HAP-1 (cell line): Measurements from ENCODE around the gene SMIM17.
"Not testable (repeated sequence)": the region's sequence is repeated elsewhere in the genome, so short reads cannot be mapped to it uniquely, and the experiment has no call there.

Source experiments
- DNase-seq, 2 experiments: peaks; one replicate each; pipeline ENCODE4 v3.0.0-alpha.2; 2016 to 2020; ENCODE audit warnings: low spot score in 2 of 2
- H3K27me3 ChIP-seq: fragments of 250-450 bp; sonication (Bioruptor Pico); 2 replicates; pipeline ENCODE4 v1.5.1; 2020; ENCODE audit warnings: low read depth, mild to moderate bottlenecking, moderate library complexity
- H3K36me3 ChIP-seq: fragments of 250-450 bp; sonication (Bioruptor Pico); replicated peaks from 2 replicates; pipeline ENCODE4 v1.5.1; 2020; ENCODE audit warnings: mild to moderate bottlenecking
- H3K4me1 ChIP-seq: fragments of 250-450 bp; sonication (Bioruptor Pico); 2 replicates; pipeline ENCODE4 v1.5.1; 2020; ENCODE audit warnings: mild to moderate bottlenecking
- H3K4me3 ChIP-seq: fragments of 250-450 bp; sonication (Bioruptor Pico); 2 replicates; pipeline ENCODE4 v1.5.1; 2020; ENCODE audit warnings: mild to moderate bottlenecking, moderate library complexity
- H3K9me3 ChIP-seq: fragments of 250-450 bp; sonication (Bioruptor Pico); 2 replicates; pipeline ENCODE4 v1.5.1; 2020; ENCODE audit warnings: mild to moderate bottlenecking, moderate library complexity
- in situ Hi-C: fragments of 300-500 bp; cut with MboI; formaldehyde crosslinking; loops from 3 replicates; pipeline ENCODE4 v1.14.3; 2020; ENCODE audit warnings: low sequenced_read_pairs, inconsistent platforms, mixed read lengths

The SMIM17 gene

GRCh38 chr19:56670401-56670960, 27.5 kb downstream of the SMIM17 start:
- no peak overlapping the region for H3K4me3 ChIP-seq
- H3K9me3 ChIP-seq, result no peaks in the 10 kb centered on the region
- H3K36me3 ChIP-seq, result no peaks in the 10 kb centered on the region
- H3K4me1 ChIP-seq, result no peaks in the 10 kb centered on the region
- in situ Hi-C loops, result no loop called here
- no peaks in the 10 kb centered on the region for H3K27me3 ChIP-seq
- no peak for DNase-seq

- Histone ChIP-seq H3K4me1 (no peaks in the 10 kb centered on the region), H3K4me3 (no peak overlapping the region), H3K36me3 (no peaks in the 10 kb centered on the region), H3K27me3 (no peaks in the 10 kb centered on the region), H3K9me3 (no peaks in the 10 kb centered on the region)
- in situ Hi-C loops, result no loop called here
- DNase-seq, result no peak
These were observed 28.1 kb downstream of the SMIM17 start for GRCh38 chr19:56670961-56671612.

- no peaks in the 10 kb centered on the region for H3K9me3 ChIP-seq
- H3K36me3 ChIP-seq, result no peaks in the 10 kb centered on the region
- in situ Hi-C loops, result no loop called here
- no peak within 1 kb of the TSS for H3K4me3 ChIP-seq
- H3K4me1 ChIP-seq, result no peaks in the 10 kb centered on the region
- no peak for DNase-seq
- no peaks in the 10 kb centered on the region for H3K27me3 ChIP-seq
These were observed 28.6 kb downstream of the SMIM17 start, which contains the start of gene ZNF835 for GRCh38 chr19:56671613-56671994. Gene ZNF835, minus strand, starts transcription at chr19:56671757. Its CDS starts 6,559 bp downstream, at chr19:56665198.

- H3K4me1 ChIP-seq, H3K4me3 ChIP-seq, in situ Hi-C loops, H3K27me3 ChIP-seq, H3K36me3 ChIP-seq, DNase-seq, H3K9me3 ChIP-seq: not testable (repeated sequence)
These were observed 29.7 kb downstream of the SMIM17 start for GRCh38 chr19:56672610-56673009.

GRCh38 chr19:56678205-56678604, 35.2 kb downstream of the SMIM17 start:
- DNase-seq, result no peak
- Histone ChIP-seq H3K4me1 (no peaks in the 10 kb centered on the region), H3K27me3 (no peaks in the 10 kb centered on the region), H3K36me3 (no peaks in the 10 kb centered on the region), H3K9me3 (no peaks in the 10 kb centered on the region), H3K4me3 (no peak overlapping the region)
- in situ Hi-C loops, result no loop called here

GRCh38 chr19:56681702-56682101, 38.7 kb downstream of the SMIM17 start:
- Histone ChIP-seq H3K9me3 (no peaks in the 10 kb centered on the region), H3K4me1 (no peaks in the 10 kb centered on the region), H3K4me3 (no peak overlapping the region), H3K27me3 (no peaks in the 10 kb centered on the region), H3K36me3 (no peaks in the 10 kb centered on the region)
- no peak for DNase-seq
- in situ Hi-C loops, result no loop called here

GRCh38 chr19:56683116-56683515, 40.2 kb downstream of the SMIM17 start:
- Histone ChIP-seq H3K4me1 (no peaks in the 10 kb centered on the region), H3K27me3 (no peaks in the 10 kb centered on the region), H3K4me3 (no peak overlapping the region), H3K36me3 (no peaks in the 10 kb centered on the region), H3K9me3 (no peaks in the 10 kb centered on the region)
- DNase-seq, result no peak
- in situ Hi-C loops, result no loop called here

- no peaks in the 10 kb centered on the region for H3K27me3 ChIP-seq
- no peak for DNase-seq
- in situ Hi-C loops, result no loop called here
- H3K4me3 ChIP-seq, result no peak overlapping the region
- H3K36me3 ChIP-seq, result no peaks in the 10 kb centered on the region
- H3K9me3 ChIP-seq, result peaks cover 2% of the 10 kb centered on the region; the same call in 1 of the 2 replicates
- no peaks in the 10 kb centered on the region for H3K4me1 ChIP-seq
These were observed 44.1 kb downstream of the SMIM17 start for GRCh38 chr19:56687031-56687430.

GRCh38 chr19:56689198-56689597, 46.2 kb downstream of the SMIM17 start:
- Histone ChIP-seq H3K9me3 (peaks cover 2% of the 10 kb centered on the region; the same call in 1 of the 2 replicates), H3K36me3 (no peaks in the 10 kb centered on the region), H3K4me3 (no peak overlapping the region), H3K27me3 (no peaks in the 10 kb centered on the region), H3K4me1 (no peaks in the 10 kb centered on the region)
- in situ Hi-C loops, result no loop called here
- no peak for DNase-seq

GRCh38 chr19:56690670-56691069, 47.7 kb downstream of the SMIM17 start:
- Histone ChIP-seq H3K4me3 (no peak overlapping the region), H3K27me3 (no peaks in the 10 kb centered on the region), H3K9me3 (peaks cover 2% of the 10 kb centered on the region; the same call in 1 of the 2 replicates), H3K36me3 (no peaks in the 10 kb centered on the region), H3K4me1 (no peaks in the 10 kb centered on the region)
- in situ Hi-C loops, result no loop called here
- DNase-seq, result no peak

- Histone ChIP-seq H3K4me1 (no peaks in the 10 kb centered on the region), H3K4me3 (no peak overlapping the region), H3K36me3 (no peaks in the 10 kb centered on the region), H3K27me3 (no peaks in the 10 kb centered on the region), H3K9me3 (peaks cover 2% of the 10 kb centered on the region; the same call in 1 of the 2 replicates)
- DNase-seq, result no peak
- in situ Hi-C loops, result no loop called here
These were observed 49.4 kb downstream of the SMIM17 start for GRCh38 chr19:56692206-56692895.

- H3K4me1 ChIP-seq, result no peaks in the 10 kb centered on the region
- no peaks in the 10 kb centered on the region for H3K27me3 ChIP-seq
- H3K9me3 ChIP-seq, result no peaks in the 10 kb centered on the region
- no peaks in the 10 kb centered on the region for H3K36me3 ChIP-seq
- no peak overlapping the region for H3K4me3 ChIP-seq
- DNase-seq, result no peak
- in situ Hi-C loops, result no loop called here
These were observed 56.6 kb downstream of the SMIM17 start for GRCh38 chr19:56699552-56699951.

GRCh38 chr19:56701895-56702294, 58.9 kb downstream of the SMIM17 start:
- in situ Hi-C loops, result no loop called here
- H3K27me3 ChIP-seq, result no peaks in the 10 kb centered on the region
- H3K9me3 ChIP-seq, result no peaks in the 10 kb centered on the region
- H3K36me3 ChIP-seq, result no peaks in the 10 kb centered on the region
- H3K4me3 ChIP-seq, result no peak overlapping the region
- no peak for DNase-seq
- H3K4me1 ChIP-seq, result no peaks in the 10 kb centered on the region

GRCh38 chr19:56705939-56706338, 63.0 kb downstream of the SMIM17 start:
- Histone ChIP-seq H3K27me3 (no peaks in the 10 kb centered on the region), H3K36me3 (no peaks in the 10 kb centered on the region), H3K4me3 (no peak overlapping the region), H3K9me3 (no peaks in the 10 kb centered on the region), H3K4me1 (no peaks in the 10 kb centered on the region)
- DNase-seq, result no peak
- in situ Hi-C loops, result no loop called here
